ENCODE measurements around the gene STBD1. TPM values are rescaled to one million over a fixed set of nuclear protein-coding genes. Genes with fewer than 3 reads are reported as not detected.

STBD1 gene
- total and polyA plus RNA-seq, 2 experiments from 2014 or later, result 29.7 to 34.2 TPM

DNA sequence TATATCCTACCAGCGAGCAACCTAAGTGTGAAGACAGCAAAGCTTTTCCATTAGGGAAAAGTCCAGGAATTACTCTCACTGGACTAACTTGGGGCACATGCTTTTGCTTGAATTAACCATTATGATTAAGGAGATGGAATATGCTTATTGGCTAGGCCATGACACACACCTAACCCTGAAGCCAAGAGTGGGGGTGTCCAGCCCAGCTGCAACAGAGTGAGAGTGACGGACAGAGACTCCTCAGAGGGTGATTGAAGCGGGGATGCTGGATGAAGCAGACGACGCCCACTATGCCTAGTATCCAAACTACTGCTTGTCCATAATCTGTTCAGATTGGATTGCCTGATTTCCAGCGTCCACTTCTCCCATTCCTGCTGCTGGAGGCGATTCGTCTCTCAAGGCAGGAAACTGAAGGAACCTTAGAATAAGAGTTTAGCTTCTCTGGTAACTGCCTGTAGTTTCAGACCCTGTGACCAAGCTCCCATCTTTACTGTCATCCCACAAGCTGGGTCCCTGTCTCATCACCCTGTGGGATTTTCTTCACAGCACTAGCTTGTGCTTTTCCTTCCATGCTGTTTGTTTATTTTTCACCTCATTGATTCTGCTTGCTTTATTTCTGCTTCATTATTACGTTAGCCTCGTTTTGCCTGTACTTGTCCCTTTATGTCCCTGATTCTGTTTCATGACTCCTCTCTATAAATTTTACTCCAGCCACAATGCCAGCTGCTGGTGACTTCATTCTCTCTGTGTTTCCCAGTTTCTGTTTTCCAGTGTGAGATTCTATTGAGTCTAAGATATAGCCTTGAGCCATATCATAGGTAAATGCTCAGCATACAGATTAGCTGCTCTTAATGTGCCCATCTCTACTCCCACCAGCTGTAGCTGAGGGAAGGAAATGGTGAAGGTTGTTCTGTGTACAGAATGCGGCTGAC is 36.0 kb upstream of the STBD1 start:
- no peaks in the 10 kb centered on the region for H3K36me3 ChIP-seq (replicated peaks; ENCODE audit: insufficient read depth, low read depth)
- no peak for TF ChIP-seq EZH2 (IDR thresholded peaks at IDR 0.05; ENCODE audit: borderline replicate concordance)
- TF ChIP-seq, protein P1, sequence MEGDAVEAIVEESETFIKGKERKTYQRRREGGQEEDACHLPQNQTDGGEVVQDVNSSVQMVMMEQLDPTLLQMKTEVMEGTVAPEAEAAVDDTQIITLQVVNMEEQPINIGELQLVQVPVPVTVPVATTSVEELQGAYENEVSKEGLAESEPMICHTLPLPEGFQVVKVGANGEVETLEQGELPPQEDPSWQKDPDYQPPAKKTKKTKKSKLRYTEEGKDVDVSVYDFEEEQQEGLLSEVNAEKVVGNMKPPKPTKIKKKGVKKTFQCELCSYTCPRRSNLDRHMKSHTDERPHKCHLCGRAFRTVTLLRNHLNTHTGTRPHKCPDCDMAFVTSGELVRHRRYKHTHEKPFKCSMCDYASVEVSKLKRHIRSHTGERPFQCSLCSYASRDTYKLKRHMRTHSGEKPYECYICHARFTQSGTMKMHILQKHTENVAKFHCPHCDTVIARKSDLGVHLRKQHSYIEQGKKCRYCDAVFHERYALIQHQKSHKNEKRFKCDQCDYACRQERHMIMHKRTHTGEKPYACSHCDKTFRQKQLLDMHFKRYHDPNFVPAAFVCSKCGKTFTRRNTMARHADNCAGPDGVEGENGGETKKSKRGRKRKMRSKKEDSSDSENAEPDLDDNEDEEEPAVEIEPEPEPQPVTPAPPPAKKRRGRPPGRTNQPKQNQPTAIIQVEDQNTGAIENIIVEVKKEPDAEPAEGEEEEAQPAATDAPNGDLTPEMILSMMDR (IDR thresholded peaks at IDR 0.05; ENCODE audit: poor library complexity), result no peak
- TF ChIP-seq EZH2phosphoT487 (IDR thresholded peaks at IDR 0.05; ENCODE audit: low read depth, severe bottlenecking, unreplicated experiment), result no peak
- H3K9me3 ChIP-seq (ENCODE audit: low read depth), result no peaks in the 10 kb centered on the region
- no peak overlapping the region for H2AFZ ChIP-seq
- H3K9me2 ChIP-seq (replicated peaks; ENCODE audit: insufficient read depth), result no peaks in the 10 kb centered on the region
- DNase-seq (ENCODE audit: low spot score), result no peak
- no peak overlapping the region for H3K4me3 ChIP-seq
- no peaks in the 10 kb centered on the region for H3K27me3 ChIP-seq
- no peak overlapping the region for H3K4me2 ChIP-seq
- H3K79me2 ChIP-seq, result no peaks in the 10 kb centered on the region
- no peaks in the 10 kb centered on the region for H4K20me1 ChIP-seq (ENCODE audit: insufficient read depth, poor library complexity, severe bottlenecking)
- H3K4me1 ChIP-seq (ENCODE audit: insufficient read depth), result peaks cover 12% of the 10 kb centered on the region
- no peak overlapping the region for H3K27ac ChIP-seq
- WGBS (ENCODE audit: low lambda C conversion rate, missing lambda C conversion rate), result 85% methylated on average over 11 of the region's 11 CpGs

DNA sequence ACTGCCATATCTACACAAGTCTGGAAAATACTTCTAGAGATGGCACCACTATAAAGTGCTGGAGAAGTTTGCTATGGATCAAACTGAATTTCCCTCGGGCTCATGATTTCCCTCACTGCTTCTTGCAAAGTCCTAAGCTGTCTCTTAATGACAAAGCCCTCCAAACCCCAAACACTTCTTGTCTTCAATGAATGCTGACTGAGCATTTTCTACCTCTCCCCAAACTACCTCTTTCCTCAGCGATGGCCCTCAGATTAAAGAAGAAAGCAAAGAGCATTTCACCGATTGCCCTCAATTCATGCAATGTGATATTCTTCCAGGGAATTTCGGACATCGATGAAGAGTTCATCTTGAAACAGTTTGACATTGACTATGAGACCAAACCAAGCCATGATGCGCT is 35.3 kb upstream of the STBD1 start:
- DNase-seq (ENCODE audit: low spot score), result no peak

DNA sequence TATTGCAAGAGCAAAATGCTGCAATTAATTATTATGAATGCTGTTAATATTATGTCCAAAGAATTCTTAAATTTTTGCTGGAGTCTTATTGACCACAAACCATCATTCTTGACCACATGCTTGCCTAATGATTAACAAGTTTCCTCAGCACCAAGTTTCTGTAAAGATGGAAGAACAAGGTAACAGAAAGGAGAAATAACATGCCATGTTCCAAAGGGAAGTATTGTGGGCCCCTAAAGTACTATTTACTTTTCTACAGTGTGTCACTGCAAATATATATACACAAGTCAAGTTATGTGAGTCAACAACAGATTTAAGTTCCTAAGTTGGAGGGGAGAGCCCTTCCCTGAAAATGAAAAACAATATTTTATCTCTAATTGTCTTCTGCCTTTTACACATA is 34.5 kb upstream of the STBD1 start:
- H3K27ac ChIP-seq, result no peak overlapping the region
- H3K4me3 ChIP-seq, result no peak overlapping the region
- no peaks in the 10 kb centered on the region for H3K79me2 ChIP-seq
- H3K4me1 ChIP-seq (ENCODE audit: insufficient read depth), result peaks cover 17% of the 10 kb centered on the region
- H3K9me3 ChIP-seq (ENCODE audit: low read depth), result no peaks in the 10 kb centered on the region
- no peaks in the 10 kb centered on the region for H3K9me2 ChIP-seq (replicated peaks; ENCODE audit: insufficient read depth)
- H3K36me3 ChIP-seq (replicated peaks; ENCODE audit: insufficient read depth, low read depth), result no peaks in the 10 kb centered on the region
- H3K27me3 ChIP-seq, result no peaks in the 10 kb centered on the region
- DNase-seq (ENCODE audit: low spot score), result no peak
- no peak for TF ChIP-seq EZH2phosphoT487 (IDR thresholded peaks at IDR 0.05; ENCODE audit: low read depth, severe bottlenecking, unreplicated experiment)
- no peak for TF ChIP-seq EZH2 (IDR thresholded peaks at IDR 0.05; ENCODE audit: borderline replicate concordance)
- TF ChIP-seq, protein P1 (IDR thresholded peaks at IDR 0.05; ENCODE audit: poor library complexity), result no peak
- no peak overlapping the region for H2AFZ ChIP-seq
- no peaks in the 10 kb centered on the region for H4K20me1 ChIP-seq (ENCODE audit: insufficient read depth, poor library complexity, severe bottlenecking)
- no peak overlapping the region for H3K4me2 ChIP-seq

More for the DNA sequence above, 35.3 kb upstream of the STBD1 start:
- Histone ChIP-seq H3K9me3 (ENCODE audit: low read depth) (no peaks in the 10 kb centered on the region), H3K9me2 (replicated peaks; ENCODE audit: insufficient read depth) (no peaks in the 10 kb centered on the region), H3K4me2 (no peak overlapping the region), H3K27ac (no peak overlapping the region), H3K36me3 (replicated peaks; ENCODE audit: insufficient read depth, low read depth) (no peaks in the 10 kb centered on the region), H2AFZ (no peak overlapping the region), H4K20me1 (ENCODE audit: insufficient read depth, poor library complexity, severe bottlenecking) (no peaks in the 10 kb centered on the region), H3K4me3 (no peak overlapping the region), H3K4me1 (ENCODE audit: insufficient read depth) (peaks cover 17% of the 10 kb centered on the region), H3K79me2 (no peaks in the 10 kb centered on the region), H3K27me3 (no peaks in the 10 kb centered on the region)
- 94% methylated on average over 6 of the region's 6 CpGs for WGBS (ENCODE audit: low lambda C conversion rate, missing lambda C conversion rate)
- TF ChIP-seq EZH2 (IDR thresholded peaks at IDR 0.05; ENCODE audit: borderline replicate concordance), result no peak
- TF ChIP-seq, protein P1 (IDR thresholded peaks at IDR 0.05; ENCODE audit: poor library complexity), result no peak
- no peak for TF ChIP-seq EZH2phosphoT487 (IDR thresholded peaks at IDR 0.05; ENCODE audit: low read depth, severe bottlenecking, unreplicated experiment)
